Heart right ventricle (tissue), 16 donors: ENCODE results near the gene HSPA12A. TPM values are rescaled to one million over a fixed set of nuclear protein-coding genes. Genes with fewer than 3 reads are reported as not detected.

Source experiments
- ATAC-seq, 8 donors: fragments of 200-7000 bp; cut with Tn5 transposase; one replicate each; pipeline ENCODE4 v1.9.1; 2020; ENCODE audit warnings: mild to moderate bottlenecking in 8 of 8, moderate library complexity in 8 of 8, moderate number of reproducible peaks in 1 of 8
- DNase-seq, 2 donors: peaks; one replicate each; pipeline ENCODE4 v3.0.0-alpha.2; 2020
- H3K27ac ChIP-seq, 10 donors: fragments of 200-600 bp; sonication (generic) in 2 of 10; one replicate each; pipeline versions ENCODE4 v1.5.0 to v1.8.0; 2020 to 2022; ENCODE audit warnings: mild to moderate bottlenecking in 3 of 10
- H3K27me3 ChIP-seq, 7 donors: fragments of 200-600 bp; one replicate each; pipeline ENCODE4 v1.8.0; 2021 to 2022; ENCODE audit warnings: mild to moderate bottlenecking in 2 of 7
- H3K36me3 ChIP-seq, 9 donors: fragments of 200-600 bp; sonication (generic) in 1 of 9; one replicate each; pipeline versions ENCODE4 v1.5.0 to v1.8.0; 2020 to 2022; ENCODE audit warnings: mild to moderate bottlenecking in 2 of 9
- H3K4me1 ChIP-seq, 9 donors: fragments of 200-600 bp; sonication (generic) in 1 of 9; one replicate each; pipeline versions ENCODE4 v1.5.0 to v1.8.0; 2020 to 2022; ENCODE audit warnings: mild to moderate bottlenecking in 4 of 9
- H3K4me3 ChIP-seq, 10 donors: fragments of 200-600 bp; sonication (generic) in 2 of 10; one replicate each; pipeline versions ENCODE4 v1.5.0 to v1.8.0; 2020 to 2022; ENCODE audit warnings: mild to moderate bottlenecking in 7 of 10, moderate library complexity in 2 of 10
- H3K9me3 ChIP-seq, 11 donors: fragments of 200-600 bp in 10 of 11; sonication (generic) in 2 of 11; one replicate each; pipeline versions ENCODE4 v1.5.0 to v1.8.0; 2013 to 2022; ENCODE audit warnings: mild to moderate bottlenecking in 2 of 11, control low read depth in 1 of 11, moderate library complexity in 1 of 11
- whole genome bisulfite sequencing, 2 donors: extraction: QIAGEN DNeasy Blood & Tissue Kit; methylation state at CpG; one replicate each; pipeline ENCODE4 v1.1.7; 2013; ENCODE audit warnings: inconsistent platforms in 1 of 2; 5-methylcytosine and 5-hydroxymethylcytosine counted together
- intact Hi-C, 10 donors: fragments of 100-400 bp; cut with DNase I; formaldehyde crosslinking; loops; one replicate each; pipeline versions ENCODE4 v1.11.1 to v1.14.2; 2022
- polyA plus RNA-seq, 2 donors: library from polyadenylated mRNA; stranded (reverse); fragments of 200-250 nt; gene quantifications; one replicate each; pipeline ENCODE4 v1.2.3, GENCODE V29; 2013
- total RNA-seq, 10 donors: library from RNA; stranded (reverse); fragmentation: NEBNext Ultra II Directional in 3 of 10; extraction: Animal tissue kit (Norgen Biotek cat#: 25700) in 3 of 10; gene quantifications; one replicate each; pipeline versions ENCODE4 v1.2.1 to v1.2.4, GENCODE V29; 2021 to 2023
- TF ChIP-seq, protein P1 (sequence below), 9 donors: fragments of 200-600 bp; sonication (generic) in 2 of 9; IDR thresholded peaks; one replicate each; pipeline versions ENCODE4 v1.5.0 to v1.8.0; 2021 to 2022; ENCODE audit warnings: antibody characterized with exemption in 9 of 9, mild to moderate bottlenecking in 5 of 9, moderate library complexity in 1 of 9
- donor health status: Arrhythmogenic right ventricular cardiomyopathy.
- donor health status: ischemic (EF 13 %, LVEDD 7.1; RV severe dilation, severe dysfunction).
- donor health status: healthy with polysubstance abuse.
- donor health status: DM: no; HTN: yes; CAD: no.
- donor health status: DM: no; HTN: no; CAD: no.
- donor health status: ischemic (EF 25% LVEDD 6.9; RV normal size, moderate dysfunction).
- donor health status: ischemic (EF 25% LVEDD 5.7; RV mildly dilated, moderate dysfunction).
- donor health status: healthy.
- donor health status: DM: yes; HTN: yes; CAD: no.
- donor health status: Ischemic cardiomyopathy.
- donor health status: ischemic (EF 35%, LVEDD 5.7; RV mildly dilated, moderate dysfunction).
- donor health status: nonischemic (EF 11% LVEDD 7.7; RV severe dilation, severe dysfunction).
- donor health status: DM: yes; HTN: yes; CAD: no.
- donor health status: PGD.
- donor health status: ischemic (EF 29% LVEDD 5.4; RV normal size, mild dysfunction).
- donor health status: nonischemic (EF 23%, LVEDD 6.1; RV moderate dilation, normal function).

The HSPA12A gene
- total and polyA plus RNA-seq, 12 donors = 5.1 to 18.1 (median 10.2) TPM

GRCh38 chr10:116756277-116756676 lies 13.9 kb upstream of the HSPA12A start:
- 26 to 31% methylated on average over 8 of the region's 8 CpGs for WGBS, 2 donors
- ATAC-seq = peak; percentile 58 to 92 (median 80)
- DNase-seq = peak in 1 of 2 donors; percentile 60
- Histone ChIP-seq H3K4me1 (peaks cover 0 to 20% (median 9%) of the 10 kb centered on the region in 9 donors), H3K27me3 (no peaks in the 10 kb centered on the region), H3K4me3 (no peak overlapping the region), H3K36me3 (no peaks in the 10 kb centered on the region), H3K9me3 (no peaks in the 10 kb centered on the region), H3K27ac (peak overlapping the region in 7 of 10 donors; percentile 35 to 67 (median 52))
- intact Hi-C loops = no loop called here
- TF ChIP-seq, protein P1, sequence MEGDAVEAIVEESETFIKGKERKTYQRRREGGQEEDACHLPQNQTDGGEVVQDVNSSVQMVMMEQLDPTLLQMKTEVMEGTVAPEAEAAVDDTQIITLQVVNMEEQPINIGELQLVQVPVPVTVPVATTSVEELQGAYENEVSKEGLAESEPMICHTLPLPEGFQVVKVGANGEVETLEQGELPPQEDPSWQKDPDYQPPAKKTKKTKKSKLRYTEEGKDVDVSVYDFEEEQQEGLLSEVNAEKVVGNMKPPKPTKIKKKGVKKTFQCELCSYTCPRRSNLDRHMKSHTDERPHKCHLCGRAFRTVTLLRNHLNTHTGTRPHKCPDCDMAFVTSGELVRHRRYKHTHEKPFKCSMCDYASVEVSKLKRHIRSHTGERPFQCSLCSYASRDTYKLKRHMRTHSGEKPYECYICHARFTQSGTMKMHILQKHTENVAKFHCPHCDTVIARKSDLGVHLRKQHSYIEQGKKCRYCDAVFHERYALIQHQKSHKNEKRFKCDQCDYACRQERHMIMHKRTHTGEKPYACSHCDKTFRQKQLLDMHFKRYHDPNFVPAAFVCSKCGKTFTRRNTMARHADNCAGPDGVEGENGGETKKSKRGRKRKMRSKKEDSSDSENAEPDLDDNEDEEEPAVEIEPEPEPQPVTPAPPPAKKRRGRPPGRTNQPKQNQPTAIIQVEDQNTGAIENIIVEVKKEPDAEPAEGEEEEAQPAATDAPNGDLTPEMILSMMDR (IDR thresholded peaks at IDR 0.05) = no peak

GRCh38 chr10:116753759-116754158 lies 11.4 kb upstream of the HSPA12A start:
- H3K27ac ChIP-seq = no peak overlapping the region
- ATAC-seq (peak in 5 of 8 donors; percentile 18 to 74 (median 41)), DNase-seq (no peak)
- no peaks in the 10 kb centered on the region for H3K36me3 ChIP-seq
- H3K4me3 ChIP-seq = no peak overlapping the region
- intact Hi-C loops = no loop called here
- peaks cover 0 to 20% (median 9%) of the 10 kb centered on the region in 9 donors for H3K4me1 ChIP-seq
- H3K9me3 ChIP-seq = no peaks in the 10 kb centered on the region
- WGBS, 2 donors = 35 to 50% methylated on average over 8 of the region's 8 CpGs
- TF ChIP-seq, protein P1 (IDR thresholded peaks at IDR 0.05) = no peak
- no peaks in the 10 kb centered on the region for H3K27me3 ChIP-seq

GRCh38 chr10:116752969-116753665 lies 10.8 kb upstream of the HSPA12A start:
- H3K27ac ChIP-seq = no peak overlapping the region
- DNase-seq (no peak), ATAC-seq (no peak)
- H3K27me3 ChIP-seq = no peaks in the 10 kb centered on the region
- intact Hi-C loops = no loop called here
- TF ChIP-seq, protein P1 (IDR thresholded peaks at IDR 0.05) = no peak
- WGBS, 2 donors = 88 to 90% methylated on average over 4 of the region's 4 CpGs
- H3K9me3 ChIP-seq = no peaks in the 10 kb centered on the region
- H3K4me3 ChIP-seq = no peak overlapping the region
- H3K4me1 ChIP-seq = peaks cover 0 to 20% (median 9%) of the 10 kb centered on the region in 9 donors
- no peaks in the 10 kb centered on the region for H3K36me3 ChIP-seq

DNA sequence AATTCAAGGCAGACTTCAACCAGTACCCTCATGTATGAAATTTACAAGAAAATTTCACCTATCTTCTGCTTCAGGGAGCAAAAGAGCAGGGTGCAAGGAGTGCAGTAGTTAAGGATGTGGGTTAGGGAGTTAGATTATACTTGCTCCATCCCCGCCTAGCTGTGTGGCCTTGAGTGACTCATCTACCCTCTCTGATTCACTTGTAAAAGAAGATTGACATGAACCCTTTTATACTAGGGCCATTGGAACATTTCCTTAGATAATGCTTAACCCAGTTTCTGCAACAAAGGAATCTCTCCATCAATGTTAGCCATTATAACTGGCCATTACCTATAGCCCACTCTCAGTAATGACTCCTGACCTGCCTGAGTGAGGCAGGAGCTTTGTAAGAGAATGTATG lies 10.2 kb upstream of the HSPA12A start:
- H3K9me3 ChIP-seq = no peaks in the 10 kb centered on the region
- H3K4me1 ChIP-seq = peaks cover 0 to 20% (median 9%) of the 10 kb centered on the region in 9 donors
- intact Hi-C loops = no loop called here
- no peaks in the 10 kb centered on the region for H3K27me3 ChIP-seq
- H3K36me3 ChIP-seq = no peaks in the 10 kb centered on the region
- no peak overlapping the region for H3K27ac ChIP-seq
- no peak overlapping the region for H3K4me3 ChIP-seq
- DNase-seq (no peak), ATAC-seq (no peak)
- TF ChIP-seq, protein P1 (IDR thresholded peaks at IDR 0.05) = no peak
- 93 to 96% methylated on average over 1 of the region's 1 CpG for WGBS, 2 donors
